Stomach (tissue), 9 donors: ENCODE data around the gene CGRRF1. TPM values are rescaled to one million over a fixed set of nuclear protein-coding genes. Genes with fewer than 3 reads are reported as not detected.

Source experiments
- DNase-seq, 2 donors: peaks; one replicate each; pipeline versions ENCODE4 v3.0.0 to v3.0.0-alpha.2; 2013 to 2019
- H3K27ac ChIP-seq, 5 donors: fragments of 200-600 bp in 4 of 5; sonication (generic) in 4 of 5; one replicate each; pipeline ENCODE4 v1.5.1; 2013 to 2019; ENCODE audit warnings: mild to moderate bottlenecking in 1 of 5, moderate library complexity in 1 of 5
- H3K27me3 ChIP-seq, 3 donors: fragments of 200-600 bp; sonication (generic); one replicate each; pipeline ENCODE4 v1.5.1; 2017 to 2019; ENCODE audit warnings: mixed run types in 1 of 3
- H3K36me3 ChIP-seq, 4 donors: fragments of 200-600 bp; sonication (generic); 1 replicate in 3 of 4; 2 replicates in 1 of 4; pipeline ENCODE4 v1.5.1; 2016 to 2019
- H3K4me1 ChIP-seq, 4 donors: fragments of 200-600 bp; sonication (generic); one replicate each; pipeline ENCODE4 v1.5.1; 2016 to 2019
- H3K4me3 ChIP-seq, 4 donors: fragments of 200-600 bp; sonication (generic) in 3 of 4; one replicate each; pipeline ENCODE4 v1.5.1; 2016 to 2019; ENCODE audit warnings: mild to moderate bottlenecking in 1 of 4
- H3K9me3 ChIP-seq, 4 donors: fragments of 200-600 bp; sonication (generic); one replicate each; pipeline ENCODE4 v1.5.1; 2016 to 2019
- EP300 ChIP-seq: sonication (generic); formaldehyde crosslinking; IDR thresholded peaks from one replicate; pipeline ENCODE4 v1.6.1; 2017; ENCODE audit warnings: antibody characterized with exemption
- POLR2A ChIP-seq, 4 donors: fragments of 450-650 bp; IDR thresholded peaks; one replicate each; pipeline ENCODE4 v1.6.1; 2016; ENCODE audit warnings: antibody characterized with exemption in 4 of 4, control low read depth in 2 of 4, mild to moderate bottlenecking in 1 of 4, moderate library complexity in 1 of 4
- POLR2AphosphoS5 ChIP-seq, 3 donors: sonication (generic); formaldehyde crosslinking; IDR thresholded peaks; one replicate each; pipeline ENCODE4 v1.6.1; 2016; ENCODE audit warnings: antibody characterized with exemption in 3 of 3
- WGBS, 5 donors: extraction: QIAGEN DNeasy Blood & Tissue Kit in 3 of 5; methylation state at CpG; one replicate each; pipeline versions ENCODE4 v1.1.5 to v1.1.7; 2013 to 2018; 5-methylcytosine and 5-hydroxymethylcytosine counted together
- intact Hi-C: fragments of 100-400 bp; cut with DNase I; formaldehyde crosslinking; loops from one replicate; pipeline ENCODE4 v1.15.1; 2023; ENCODE audit warnings: low total_unique reads
- polyA plus RNA-seq, 3 donors: library from polyadenylated mRNA; stranded (reverse); fragments of 200-250 nt; gene quantifications; one replicate each; pipeline ENCODE4 v1.2.3, GENCODE V29; 2013
- total RNA-seq, 5 donors: library from RNA; depleted of rRNA; stranded (reverse); fragments of >200 nt; gene quantifications; one replicate each; pipeline versions ENCODE4 v1.1.0 to v1.2.3, GENCODE V29; 2014 to 2016
- TF ChIP-seq, protein P1 (sequence below), 7 experiments: fragments of 450-650 bp in 4 of 7; fragments of 200-600 bp in 3 of 7; sonication (generic) in 3 of 7; IDR thresholded peaks; one replicate each; pipeline ENCODE4 v1.5.1; 2016 to 2019; ENCODE audit warnings: antibody characterized with exemption in 7 of 7, control low read depth in 2 of 7, mild to moderate bottlenecking in 1 of 7
- donor health status: healthy with polysubstance abuse.
- donor health status: Bipolar disorder and iron deficiency.
- donor health status: healthy.

CGRRF1 gene
- total and polyA plus RNA-seq, 8 donors: 8.0 to 30.9 (median 14.1) TPM

DNA sequence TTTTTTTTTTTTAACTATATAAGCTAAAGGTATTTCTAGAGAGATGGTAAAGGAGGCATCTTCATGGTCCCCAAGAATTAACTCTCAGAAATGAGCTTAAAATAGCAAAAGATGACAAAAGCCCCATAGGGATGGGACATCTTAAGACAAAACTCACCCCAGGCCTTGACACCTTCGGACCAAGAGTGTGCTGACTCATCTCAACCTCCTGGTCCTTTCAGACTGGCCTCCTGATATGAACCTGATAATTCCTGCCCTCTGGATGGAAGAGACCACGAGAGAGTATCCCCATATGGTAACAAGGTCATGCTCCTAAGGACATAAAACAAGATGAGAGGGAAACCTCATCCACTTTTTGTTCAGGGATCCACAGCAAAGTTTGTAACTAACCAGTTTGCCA lies 12.5 kb upstream of the CGRRF1 start:
- Histone ChIP-seq H3K9me3 (no peaks in the 10 kb centered on the region), H3K27ac (no peak overlapping the region), H3K4me1 (no peaks in the 10 kb centered on the region), H3K36me3 (no peaks in the 10 kb centered on the region), H3K27me3 (no peaks in the 10 kb centered on the region), H3K4me3 (no peak overlapping the region)
- DNase-seq: no peak
- TF ChIP-seq EP300 (no peak), POLR2AphosphoS5 (IDR thresholded peaks at IDR 0.05) (no peak), POLR2A (IDR thresholded peaks at IDR 0.05) (no peak)
- TF ChIP-seq, protein P1, sequence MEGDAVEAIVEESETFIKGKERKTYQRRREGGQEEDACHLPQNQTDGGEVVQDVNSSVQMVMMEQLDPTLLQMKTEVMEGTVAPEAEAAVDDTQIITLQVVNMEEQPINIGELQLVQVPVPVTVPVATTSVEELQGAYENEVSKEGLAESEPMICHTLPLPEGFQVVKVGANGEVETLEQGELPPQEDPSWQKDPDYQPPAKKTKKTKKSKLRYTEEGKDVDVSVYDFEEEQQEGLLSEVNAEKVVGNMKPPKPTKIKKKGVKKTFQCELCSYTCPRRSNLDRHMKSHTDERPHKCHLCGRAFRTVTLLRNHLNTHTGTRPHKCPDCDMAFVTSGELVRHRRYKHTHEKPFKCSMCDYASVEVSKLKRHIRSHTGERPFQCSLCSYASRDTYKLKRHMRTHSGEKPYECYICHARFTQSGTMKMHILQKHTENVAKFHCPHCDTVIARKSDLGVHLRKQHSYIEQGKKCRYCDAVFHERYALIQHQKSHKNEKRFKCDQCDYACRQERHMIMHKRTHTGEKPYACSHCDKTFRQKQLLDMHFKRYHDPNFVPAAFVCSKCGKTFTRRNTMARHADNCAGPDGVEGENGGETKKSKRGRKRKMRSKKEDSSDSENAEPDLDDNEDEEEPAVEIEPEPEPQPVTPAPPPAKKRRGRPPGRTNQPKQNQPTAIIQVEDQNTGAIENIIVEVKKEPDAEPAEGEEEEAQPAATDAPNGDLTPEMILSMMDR (IDR thresholded peaks at IDR 0.05): no peak
- intact Hi-C loops: no loop called here
- WGBS, 5 donors: 62 to 84% (median 72%) methylated on average over 2 of the region's 2 CpGs

DNA sequence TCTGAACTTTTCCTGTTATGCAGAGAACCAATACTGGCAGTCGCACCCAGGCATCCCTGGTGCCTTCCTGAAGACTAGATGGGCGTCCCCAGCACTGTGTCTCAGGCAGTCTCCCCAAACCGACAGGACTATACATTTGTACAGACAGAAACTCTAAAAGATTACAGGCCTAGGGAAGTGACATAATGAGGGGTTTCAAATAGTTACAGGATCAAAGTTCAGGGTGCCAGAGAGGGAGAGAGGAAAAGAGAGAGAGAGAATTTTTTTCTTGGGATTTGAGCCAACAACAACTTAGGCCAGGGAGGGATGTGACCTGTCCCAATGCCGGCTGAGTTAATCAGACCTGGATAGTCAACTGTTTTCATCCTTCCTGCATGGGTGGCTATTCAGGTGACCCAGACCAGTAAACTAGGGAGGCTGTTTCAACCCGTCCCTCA lies 11.6 kb upstream of the CGRRF1 start:
- TF ChIP-seq EP300: no peak
- TF ChIP-seq POLR2AphosphoS5 (IDR thresholded peaks at IDR 0.05): no peak
- TF ChIP-seq, protein P1 (IDR thresholded peaks at IDR 0.05): no peak
- no peak for TF ChIP-seq POLR2A (IDR thresholded peaks at IDR 0.05)
- no peaks in the 10 kb centered on the region for H3K4me1 ChIP-seq
- H3K36me3 ChIP-seq: no peaks in the 10 kb centered on the region
- DNase-seq: no peak
- 56 to 75% (median 64%) methylated on average over 5 of the region's 5 CpGs for WGBS, 5 donors
- intact Hi-C loops: no loop called here
- no peak overlapping the region for H3K27ac ChIP-seq
- no peaks in the 10 kb centered on the region for H3K9me3 ChIP-seq
- H3K27me3 ChIP-seq: no peaks in the 10 kb centered on the region
- no peak overlapping the region for H3K4me3 ChIP-seq

DNA sequence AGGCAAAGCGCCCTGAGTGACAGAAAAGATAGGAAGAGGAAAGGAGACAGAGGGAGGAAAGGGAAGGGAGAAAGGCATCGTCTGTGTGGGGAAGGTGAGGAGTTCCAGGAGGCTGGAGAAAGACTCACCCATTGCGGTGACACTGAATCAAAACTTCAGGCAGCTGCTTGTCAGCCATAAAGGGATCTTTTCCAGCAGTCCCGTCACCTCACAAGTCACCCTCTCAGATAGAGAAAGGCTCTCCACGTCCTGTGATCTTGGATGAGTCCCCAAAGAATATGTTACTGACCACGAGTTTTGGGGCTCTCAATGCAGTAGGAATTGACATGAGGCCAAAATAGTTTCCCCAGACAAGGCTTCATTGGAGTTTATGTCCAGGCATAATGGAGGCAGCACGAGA lies 11.1 kb upstream of the CGRRF1 start:
- no peaks in the 10 kb centered on the region for H3K27me3 ChIP-seq
- no peak overlapping the region for H3K4me3 ChIP-seq
- 69 to 83% (median 77%) methylated on average over 7 of the region's 7 CpGs for WGBS, 5 donors
- H3K36me3 ChIP-seq: no peaks in the 10 kb centered on the region
- DNase-seq: no peak
- peaks cover 0 to 3% (median 0%) of the 10 kb centered on the region in 4 donors for H3K4me1 ChIP-seq
- no peaks in the 10 kb centered on the region for H3K9me3 ChIP-seq
- TF ChIP-seq EP300 (no peak), POLR2AphosphoS5 (IDR thresholded peaks at IDR 0.05) (no peak), POLR2A (IDR thresholded peaks at IDR 0.05) (no peak)
- TF ChIP-seq, protein P1 (IDR thresholded peaks at IDR 0.05): no peak
- no peak overlapping the region for H3K27ac ChIP-seq
- intact Hi-C loops: no loop called here

DNA sequence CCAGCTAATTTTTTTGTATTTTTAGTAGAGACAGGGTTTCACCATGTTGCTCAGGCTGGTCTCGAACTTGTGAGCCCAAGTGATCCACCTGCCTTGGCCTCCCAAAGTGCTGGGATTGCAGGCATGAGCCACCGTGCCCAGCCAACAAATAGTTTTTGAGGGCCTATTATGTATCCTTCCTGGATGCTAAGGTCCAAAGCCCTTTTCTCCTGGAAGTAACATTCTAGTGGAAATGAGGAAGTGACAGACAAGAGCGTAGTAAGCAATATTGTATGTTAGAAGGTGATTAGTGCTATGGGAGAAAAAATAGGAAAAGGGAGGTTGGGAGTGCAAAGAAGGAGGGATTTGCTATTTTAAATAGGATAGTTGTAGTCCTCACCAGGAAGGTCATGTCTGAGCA lies 9.0 kb upstream of the CGRRF1 start:
- TF ChIP-seq, protein P1 (IDR thresholded peaks at IDR 0.05): no peak
- TF ChIP-seq EP300: no peak
- TF ChIP-seq POLR2AphosphoS5 (IDR thresholded peaks at IDR 0.05): no peak
- no peak for TF ChIP-seq POLR2A (IDR thresholded peaks at IDR 0.05)
- DNase-seq: no peak
- Histone ChIP-seq H3K9me3 (no peaks in the 10 kb centered on the region), H3K27ac (no peak overlapping the region), H3K27me3 (peaks cover 0 to 4% (median 0%) of the 10 kb centered on the region in 3 donors), H3K4me3 (no peak overlapping the region), H3K36me3 (no peaks in the 10 kb centered on the region), H3K4me1 (peaks cover 0 to 4% (median 0%) of the 10 kb centered on the region in 4 donors)
- intact Hi-C loops: no loop called here
- WGBS, 5 donors: 83 to 86% (median 85%) methylated on average over 3 of the region's 3 CpGs
